HG02588 (cell line): ENCODE measurements around the gene ANO5.
"Not testable (repeated sequence)": the region's sequence is repeated elsewhere in the genome, so short reads cannot be mapped to it uniquely, and the experiment has no call there.

Source experiments
- ATAC-seq: cut with Tn5 transposase; IDR thresholded peaks from one replicate; pipeline ENCODE4 v1.9.1; 2021; ENCODE audit warnings: mild to moderate bottlenecking, moderate library complexity; ENCODE audit not compliant: unreplicated experiment

ANO5 gene

GRCh38 chr11:22197139-22198005 is 4.5 kb downstream of the ANO5 start:
- ATAC-seq: no peak

GRCh38 chr11:22199243-22199642 is 6.4 kb downstream of the ANO5 start:
- no peak for ATAC-seq

GRCh38 chr11:22203281-22203680 is 10.4 kb downstream of the ANO5 start:
- peak; percentile 83 for ATAC-seq

- no peak for ATAC-seq
Observed at GRCh38 chr11:22207162-22207561, 14.3 kb downstream of the ANO5 start.

GRCh38 chr11:22208151-22208858 is 15.4 kb downstream of the ANO5 start:
- no peak for ATAC-seq

- no peak for ATAC-seq
Observed at GRCh38 chr11:22216940-22217339, 24.1 kb downstream of the ANO5 start.

GRCh38 chr11:22221143-22221542 is 28.3 kb downstream of the ANO5 start:
- ATAC-seq: peak; percentile 49

- ATAC-seq: no peak
Observed at GRCh38 chr11:22225190-22225589, 32.3 kb downstream of the ANO5 start.

GRCh38 chr11:22234743-22235142 is 41.9 kb downstream of the ANO5 start:
- ATAC-seq: no peak

- ATAC-seq: peak; percentile 98
Observed at GRCh38 chr11:22244986-22245592, 52.2 kb downstream of the ANO5 start.

- ATAC-seq: no peak
Observed at GRCh38 chr11:22246992-22247391, 54.1 kb downstream of the ANO5 start.

- ATAC-seq: no peak
Observed at GRCh38 chr11:22249871-22250270, 57.0 kb downstream of the ANO5 start.

- ATAC-seq: no peak
Observed at GRCh38 chr11:22256876-22257275, 64.0 kb downstream of the ANO5 start.

- no peak for ATAC-seq
Observed at GRCh38 chr11:22263613-22264012, 70.7 kb downstream of the ANO5 start.

- ATAC-seq: not testable (repeated sequence)
Observed at GRCh38 chr11:22268983-22269624, 76.2 kb downstream of the ANO5 start.

GRCh38 chr11:22273781-22274180 is 80.9 kb downstream of the ANO5 start:
- ATAC-seq: no peak

GRCh38 chr11:22275600-22275999 is 82.7 kb downstream of the ANO5 start:
- ATAC-seq: no peak

- ATAC-seq: no peak
Observed at GRCh38 chr11:22276535-22276934, 83.7 kb downstream of the ANO5 start.

GRCh38 chr11:22284991-22285390 is 92.1 kb downstream of the ANO5 start:
- ATAC-seq: not testable (repeated sequence)

- no peak for ATAC-seq
Observed at GRCh38 chr11:22302368-22302767, 109.5 kb downstream of the ANO5 start.

GRCh38 chr11:22304337-22304961 is 111.6 kb downstream of the ANO5 start:
- ATAC-seq: no peak
